Measurements from ENCODE around the gene KRTAP10-6. TPM values are rescaled to one million over a fixed set of nuclear protein-coding genes. Genes with fewer than 3 reads are reported as not detected.

The KRTAP10-6 gene
- total RNA-seq, 4 donors from 2014 or later: not detected

GRCh38 chr21:44542716-44543115, 49.6 kb downstream of the KRTAP10-6 start:
- intact Hi-C loops (cut with DNase I; ENCODE audit: low total_unique reads): no loop called here
- Histone ChIP-seq H3K4me3 (no peak overlapping the region), H3K4me1 (no peaks in the 10 kb centered on the region), H3K27ac (no peak overlapping the region), H3K9me3 (peaks cover 0 to 5% of the 10 kb centered on the region in 2 donors), H3K27me3 (no peaks in the 10 kb centered on the region), H3K36me3 (no peaks in the 10 kb centered on the region)
- no peak for DNase-seq
- TF ChIP-seq, protein P1, sequence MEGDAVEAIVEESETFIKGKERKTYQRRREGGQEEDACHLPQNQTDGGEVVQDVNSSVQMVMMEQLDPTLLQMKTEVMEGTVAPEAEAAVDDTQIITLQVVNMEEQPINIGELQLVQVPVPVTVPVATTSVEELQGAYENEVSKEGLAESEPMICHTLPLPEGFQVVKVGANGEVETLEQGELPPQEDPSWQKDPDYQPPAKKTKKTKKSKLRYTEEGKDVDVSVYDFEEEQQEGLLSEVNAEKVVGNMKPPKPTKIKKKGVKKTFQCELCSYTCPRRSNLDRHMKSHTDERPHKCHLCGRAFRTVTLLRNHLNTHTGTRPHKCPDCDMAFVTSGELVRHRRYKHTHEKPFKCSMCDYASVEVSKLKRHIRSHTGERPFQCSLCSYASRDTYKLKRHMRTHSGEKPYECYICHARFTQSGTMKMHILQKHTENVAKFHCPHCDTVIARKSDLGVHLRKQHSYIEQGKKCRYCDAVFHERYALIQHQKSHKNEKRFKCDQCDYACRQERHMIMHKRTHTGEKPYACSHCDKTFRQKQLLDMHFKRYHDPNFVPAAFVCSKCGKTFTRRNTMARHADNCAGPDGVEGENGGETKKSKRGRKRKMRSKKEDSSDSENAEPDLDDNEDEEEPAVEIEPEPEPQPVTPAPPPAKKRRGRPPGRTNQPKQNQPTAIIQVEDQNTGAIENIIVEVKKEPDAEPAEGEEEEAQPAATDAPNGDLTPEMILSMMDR (IDR thresholded peaks at IDR 0.05): no peak

Other genes with a start within 250 kb of the KRTAP10-6 start
- gene TRPM2, start 238.9 kb downstream of the KRTAP10-6 start, total RNA-seq: 1 to 10 TPM in 2 of 4 donors, under 1 TPM in 2; 0.29 to 3.1 (median 1.8) TPM
- gene LRRC3, start 137.0 kb downstream of the KRTAP10-6 start, total RNA-seq: 1 to 10 TPM in 2 of 4 donors, under 1 TPM in 1, not detected in 1; under 0.01 to 2.3 (median 2.3) TPM
- gene KRTAP10-1, start 52.3 kb downstream of the KRTAP10-6 start, total RNA-seq: not detected
- gene KRTAP10-2, start 41.0 kb downstream of the KRTAP10-6 start, total RNA-seq: not detected
- gene KRTAP10-3, start 33.7 kb downstream of the KRTAP10-6 start, total RNA-seq: not detected
- gene KRTAP10-4, start 18.8 kb downstream of the KRTAP10-6 start, total RNA-seq: not detected
- not detected for gene KRTAP10-5, start 11.9 kb downstream of the KRTAP10-6 start, total RNA-seq
- gene KRTAP10-7, start 8.1 kb upstream of the KRTAP10-6 start, total RNA-seq: not detected
- gene KRTAP10-8, start 19.6 kb upstream of the KRTAP10-6 start, total RNA-seq: not detected
- gene KRTAP10-9, start 34.6 kb upstream of the KRTAP10-6 start, total RNA-seq: not detected
- gene KRTAP10-10, start 44.9 kb upstream of the KRTAP10-6 start, total RNA-seq: not detected
- gene KRTAP10-11, start 53.9 kb upstream of the KRTAP10-6 start, total RNA-seq: not detected
- not detected for gene KRTAP12-4, start 62.2 kb upstream of the KRTAP10-6 start, total RNA-seq
- gene KRTAP12-3, start 65.4 kb upstream of the KRTAP10-6 start, total RNA-seq: not detected
- gene KRTAP12-2, start 74.4 kb upstream of the KRTAP10-6 start, total RNA-seq: not detected
- 1 to 10 TPM in 1 of 4 donors, not detected in 3; 1.5 TPM for gene KRTAP12-1, start 89.7 kb upstream of the KRTAP10-6 start, total RNA-seq
- not detected for gene KRTAP10-12, start 104.7 kb upstream of the KRTAP10-6 start, total RNA-seq
- under 1 TPM in 3 of 4 donors, not detected in 1; 0.18 to 0.69 (median 0.51) TPM for gene TSPEAR, start 119.1 kb upstream of the KRTAP10-6 start, total RNA-seq
- 10 to 100 TPM; 38.4 to 75.1 (median 67.4) TPM for gene UBE2G2, start 209.3 kb upstream of the KRTAP10-6 start, total RNA-seq
- gene SUMO3, start 225.6 kb upstream of the KRTAP10-6 start, total RNA-seq: 10 to 100 TPM; 62.6 to 88.4 (median 67.4) TPM